Fibroblast of skin of left quadriceps (primary cell): ENCODE data around the gene NARF.

Experiments
- DNase-seq, 2 experiments: peaks; one replicate each; pipeline ENCODE4 v3.0.0-alpha.2; 2013; ENCODE audit warnings: low read depth in 2 of 2

Gene NARF

DNA sequence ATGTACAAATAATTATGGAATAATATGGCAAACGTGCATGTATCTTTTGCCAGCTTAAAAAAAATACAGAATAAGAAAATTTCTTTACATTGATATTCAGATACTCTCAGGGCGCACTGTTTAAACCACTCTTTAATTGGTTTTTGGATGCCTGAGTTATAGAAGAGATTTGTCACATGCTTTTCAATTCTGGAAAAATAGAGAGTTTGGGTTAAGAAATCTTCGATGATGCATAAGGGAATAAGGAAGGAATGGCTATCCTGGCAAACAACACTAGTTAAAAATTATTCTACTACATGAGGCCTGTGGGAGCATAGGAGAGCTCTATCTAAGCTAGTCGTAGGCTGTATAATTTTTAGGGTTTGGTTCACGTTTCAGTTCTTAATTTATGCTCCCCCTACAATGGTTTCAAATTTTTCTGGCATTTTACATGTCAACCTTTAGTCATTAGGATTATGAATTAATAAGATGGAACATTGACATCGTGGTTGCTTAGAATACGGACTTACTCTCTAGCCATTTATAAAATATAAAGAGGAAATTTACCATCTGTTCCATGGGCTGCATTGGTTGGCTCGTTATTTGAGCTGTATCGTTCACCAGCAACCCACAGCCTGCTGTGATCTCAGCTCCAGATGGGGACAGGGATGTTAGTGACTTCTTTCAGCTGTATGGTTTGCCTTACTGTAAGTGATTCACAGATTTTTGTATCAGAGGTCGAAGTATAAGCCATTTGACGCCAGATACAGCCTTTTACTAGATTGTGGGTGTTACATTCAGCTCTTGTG is 15.9 kb downstream of the NARF start:
- no peak for DNase-seq

DNA sequence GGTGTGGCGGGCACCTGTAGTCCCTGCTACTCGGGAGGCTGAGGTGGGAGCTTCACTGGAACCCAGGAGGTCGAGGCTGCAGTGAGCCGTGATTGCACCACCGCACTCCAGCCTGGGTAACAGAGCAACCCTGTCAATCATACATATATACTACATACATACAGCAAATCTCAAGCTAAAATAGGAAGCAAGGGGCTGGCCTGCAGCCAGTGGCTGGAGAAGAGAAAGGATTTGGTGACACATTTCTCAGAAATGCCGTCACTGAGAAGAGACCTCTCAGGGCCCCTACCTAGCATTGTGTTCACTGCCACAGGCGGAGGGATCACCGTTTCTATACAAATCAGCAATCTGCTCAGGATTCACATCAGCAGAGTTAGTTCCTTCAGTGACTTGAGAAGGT is 16.9 kb downstream of the NARF start:
- no peak for DNase-seq

DNA sequence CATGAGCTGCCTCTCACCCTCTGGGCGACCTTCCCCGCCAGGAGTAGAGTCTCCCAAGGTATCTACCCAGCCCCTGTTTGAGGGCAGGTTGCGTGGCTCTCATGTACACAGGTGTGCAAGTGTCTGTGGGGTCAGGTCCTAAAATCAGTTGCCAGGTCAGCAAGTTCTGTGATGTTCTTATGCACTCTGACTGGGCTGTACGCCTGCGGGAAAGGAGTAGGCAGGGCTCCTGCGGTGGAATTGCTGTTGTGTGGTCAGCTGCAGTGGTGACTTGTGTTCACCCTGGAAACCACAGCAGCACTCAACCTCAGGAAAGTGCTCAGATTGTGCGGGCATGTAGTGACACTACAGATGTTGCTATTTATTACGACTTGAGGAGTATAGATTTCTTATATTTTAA is 19.4 kb downstream of the NARF start:
- no peak for DNase-seq

DNA sequence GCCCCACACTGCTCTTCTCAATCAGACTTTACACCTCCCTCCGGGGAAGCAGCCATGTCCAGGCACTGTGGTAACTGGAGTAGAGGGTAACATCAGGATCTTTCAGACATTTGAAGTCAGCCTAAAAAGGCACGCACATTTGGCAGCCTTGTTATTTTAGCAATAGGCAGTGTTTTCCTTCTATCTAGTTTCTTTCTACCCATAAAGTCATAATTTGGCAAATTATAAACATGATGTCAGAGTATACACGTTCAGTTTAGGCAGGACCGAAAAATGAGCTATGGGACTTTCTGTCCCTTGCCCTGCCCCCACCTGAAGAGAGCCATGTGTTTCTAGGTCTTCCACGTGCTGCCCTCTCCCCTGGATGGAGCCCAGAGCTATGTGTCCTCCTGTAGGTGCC is 21.1 kb downstream of the NARF start:
- DNase-seq: no peak

DNA sequence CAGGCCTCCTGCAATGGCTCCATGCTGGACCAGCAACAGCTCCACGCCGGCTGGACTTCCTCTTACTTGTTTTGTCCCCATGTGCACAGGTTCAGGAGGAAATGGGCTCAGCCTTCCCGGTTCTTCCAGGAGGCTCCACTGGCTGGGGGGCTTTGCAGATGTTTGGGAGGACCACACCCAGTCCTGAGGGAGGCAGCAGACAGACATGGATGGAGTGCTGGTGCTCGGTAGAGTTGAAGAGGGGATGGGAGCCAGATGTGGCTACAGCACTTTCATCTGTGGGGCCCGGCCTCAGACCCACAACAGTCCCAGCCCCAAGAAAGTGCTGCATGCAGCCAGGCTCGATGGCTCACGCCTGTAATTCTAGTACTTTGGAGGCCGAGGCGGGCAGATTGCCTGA is 21.8 kb downstream of the NARF start:
- DNase-seq: no peak

DNA sequence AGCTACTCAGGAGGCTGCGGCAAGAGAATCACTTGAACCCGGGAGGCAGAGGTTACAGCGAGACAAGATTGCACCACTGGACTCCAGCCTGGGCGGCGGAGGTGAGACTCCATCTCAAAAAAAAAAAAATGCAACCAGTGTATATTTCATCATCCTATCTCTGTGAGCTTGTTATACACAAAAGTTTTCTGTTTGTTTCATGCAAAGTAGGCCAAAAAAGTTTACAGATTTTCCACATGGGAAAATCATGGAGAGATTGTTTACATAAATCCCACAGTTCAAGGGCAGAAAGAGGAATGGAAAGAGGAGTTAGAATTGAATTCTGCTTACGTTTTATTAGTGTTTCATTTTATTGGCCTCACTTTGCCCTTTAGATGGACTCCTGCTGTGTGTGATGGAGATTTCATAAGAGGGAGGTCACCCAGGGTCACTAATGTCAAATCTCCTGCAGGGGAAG is 24.7 kb downstream of the NARF start:
- DNase-seq: no peak

DNA sequence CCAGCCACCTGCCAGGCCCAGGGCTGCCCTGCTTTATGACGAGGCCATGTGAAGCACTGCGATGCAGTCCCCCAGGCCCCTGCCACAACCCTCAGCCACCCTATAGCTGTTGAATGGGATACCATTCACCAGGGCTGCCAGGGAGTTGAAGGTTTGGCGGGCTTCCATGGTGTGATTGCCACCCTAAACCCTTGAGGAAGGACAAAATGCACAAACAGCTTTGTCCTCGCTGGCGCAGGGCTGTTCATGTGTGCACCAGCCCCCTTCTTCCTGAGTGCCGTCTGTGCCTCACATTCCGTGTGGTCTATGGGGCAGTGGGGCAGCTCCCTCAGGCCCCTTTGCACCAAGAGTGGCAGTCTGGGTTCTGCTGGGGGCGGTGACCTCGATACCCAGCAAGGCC is 25.3 kb downstream of the NARF start:
- DNase-seq: no peak

GRCh38 chr17:82486231-82487094 is 27.9 kb downstream of the NARF start:
- DNase-seq: no peak

GRCh38 chr17:82487910-82488309 is 29.4 kb downstream of the NARF start:
- DNase-seq: no peak

GRCh38 chr17:82489117-82489516 is 30.6 kb downstream of the NARF start:
- no peak for DNase-seq

DNA sequence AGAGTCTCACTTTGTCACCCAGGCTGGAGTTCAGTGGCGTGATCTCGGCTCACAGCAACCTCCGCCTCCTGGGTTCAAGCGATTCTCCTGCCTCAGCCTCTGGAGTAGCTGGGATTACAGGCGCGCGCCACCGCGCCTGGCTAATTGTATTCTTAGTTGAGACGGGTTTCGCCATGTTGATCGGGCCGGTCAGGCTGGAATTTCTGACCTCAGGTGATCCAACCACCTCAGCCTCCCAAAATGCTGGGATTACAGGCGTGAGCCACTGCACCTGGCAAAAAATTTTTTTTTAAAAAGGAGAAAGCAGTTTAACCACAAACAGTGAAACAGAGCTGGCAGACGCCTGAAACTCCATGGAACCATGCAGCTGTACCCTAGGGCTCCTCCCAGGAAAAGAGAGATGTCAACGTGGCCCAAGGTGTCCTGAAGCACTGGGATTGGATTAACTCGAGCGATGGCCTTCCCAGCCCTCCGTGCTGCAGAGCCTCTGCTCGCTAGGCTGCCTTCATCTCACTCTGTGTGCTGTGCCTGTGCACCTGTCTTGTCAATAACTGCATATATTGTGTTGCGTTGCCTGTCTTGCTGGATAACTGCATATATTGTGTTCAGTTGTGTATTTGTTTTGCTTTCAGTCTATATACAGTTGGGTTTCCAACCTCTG is 31.4 kb downstream of the NARF start:
- DNase-seq: no peak

GRCh38 chr17:82490512-82491195 is 32.1 kb downstream of the NARF start:
- DNase-seq: no peak

- DNase-seq: no peak
Observed at GRCh38 chr17:82491196-82491530, 32.6 kb downstream of the NARF start.

GRCh38 chr17:82491533-82491932 is 33.0 kb downstream of the NARF start:
- no peak for DNase-seq

DNA sequence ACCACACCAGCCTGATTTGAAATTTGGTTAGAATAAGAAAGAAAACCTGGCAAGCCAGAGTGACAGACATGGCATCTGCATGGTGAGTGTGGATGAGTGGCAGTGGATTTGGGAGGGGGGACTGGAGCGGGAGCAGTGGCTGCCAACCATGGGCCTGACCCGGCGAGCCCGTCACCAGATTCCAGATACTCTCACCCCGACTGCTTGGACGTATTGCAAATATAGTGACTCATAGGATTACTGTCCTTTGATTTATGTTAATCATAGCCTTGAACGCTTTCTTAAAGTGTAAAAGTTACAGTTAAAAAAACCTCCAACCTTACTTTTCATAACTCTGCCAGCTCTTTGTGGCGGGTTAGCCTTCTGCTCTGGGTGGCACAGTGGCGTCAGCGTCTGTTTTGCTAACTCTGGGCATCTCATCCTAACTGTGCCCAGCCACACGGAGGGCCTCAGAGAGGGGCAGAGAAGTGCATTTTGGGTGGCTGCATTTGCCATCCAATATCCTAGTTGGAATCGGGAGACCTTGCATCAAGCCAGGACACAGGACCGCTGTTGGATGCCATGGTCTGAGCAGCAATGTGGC is 34.2 kb downstream of the NARF start:
- DNase-seq: no peak

DNA sequence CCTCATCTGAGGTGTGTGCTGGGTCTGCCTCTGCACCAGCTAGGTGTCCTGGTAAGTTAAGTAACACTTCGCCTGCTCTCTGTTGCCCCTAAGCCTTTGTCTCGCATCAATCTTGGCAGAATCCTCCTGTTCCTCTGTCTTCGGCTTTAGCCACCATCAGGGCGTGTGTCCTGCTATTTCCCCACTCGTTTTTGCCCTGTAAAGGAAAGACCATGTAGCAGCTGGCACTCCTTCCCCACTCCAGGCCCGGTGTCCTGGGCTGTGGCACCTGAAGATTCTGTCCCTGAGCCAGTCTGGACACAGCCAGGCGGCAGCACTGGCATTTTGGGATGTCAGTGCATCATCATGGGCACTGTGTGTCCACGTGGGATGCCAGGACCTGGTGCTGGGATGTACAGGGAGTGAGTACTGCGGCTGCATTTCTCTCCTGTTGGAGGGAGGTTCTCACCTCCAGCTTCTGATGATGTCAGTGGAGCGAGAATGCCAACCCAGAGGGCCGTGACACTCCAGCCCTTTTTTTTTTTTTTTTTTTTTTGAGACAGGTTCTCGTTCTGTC is 34.8 kb downstream of the NARF start:
- no peak for DNase-seq

- peak; percentile 91 to 92 for DNase-seq
Observed at GRCh38 chr17:82494236-82495055, 35.9 kb downstream of the NARF start.

DNA sequence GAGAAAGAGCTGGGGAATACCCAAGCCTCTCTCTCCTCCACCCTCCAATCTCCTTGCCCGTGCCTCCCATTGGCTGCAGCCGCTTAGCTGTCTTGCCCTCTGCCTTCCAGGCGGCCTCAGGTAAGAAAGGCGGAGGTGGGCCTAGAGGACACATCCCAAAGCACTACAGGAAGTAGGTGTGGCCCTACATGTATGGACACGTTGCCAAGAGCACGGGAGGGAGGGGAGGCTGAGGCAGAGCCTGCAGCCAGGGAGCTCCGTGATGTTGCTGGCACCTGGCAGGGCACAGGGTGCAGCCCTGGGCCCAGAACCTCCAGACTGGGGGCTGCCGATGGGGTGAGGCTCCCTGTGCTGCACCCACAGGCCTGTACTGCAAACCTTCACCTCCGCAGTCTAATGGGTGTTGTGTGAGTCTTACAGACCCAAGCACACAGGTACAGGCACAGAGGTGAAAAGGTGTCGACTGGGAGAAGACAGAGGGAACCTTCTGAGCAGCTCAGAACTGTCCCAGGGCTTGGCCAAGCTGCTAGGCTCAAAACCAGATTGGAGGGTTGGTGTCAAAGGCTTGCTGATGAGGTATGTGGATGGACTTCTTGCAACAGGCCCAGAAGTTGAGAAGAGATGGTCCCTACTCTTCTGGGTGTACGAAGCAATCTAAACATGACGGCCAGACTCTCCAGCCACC is 37.4 kb downstream of the NARF start:
- DNase-seq: no peak

DNA sequence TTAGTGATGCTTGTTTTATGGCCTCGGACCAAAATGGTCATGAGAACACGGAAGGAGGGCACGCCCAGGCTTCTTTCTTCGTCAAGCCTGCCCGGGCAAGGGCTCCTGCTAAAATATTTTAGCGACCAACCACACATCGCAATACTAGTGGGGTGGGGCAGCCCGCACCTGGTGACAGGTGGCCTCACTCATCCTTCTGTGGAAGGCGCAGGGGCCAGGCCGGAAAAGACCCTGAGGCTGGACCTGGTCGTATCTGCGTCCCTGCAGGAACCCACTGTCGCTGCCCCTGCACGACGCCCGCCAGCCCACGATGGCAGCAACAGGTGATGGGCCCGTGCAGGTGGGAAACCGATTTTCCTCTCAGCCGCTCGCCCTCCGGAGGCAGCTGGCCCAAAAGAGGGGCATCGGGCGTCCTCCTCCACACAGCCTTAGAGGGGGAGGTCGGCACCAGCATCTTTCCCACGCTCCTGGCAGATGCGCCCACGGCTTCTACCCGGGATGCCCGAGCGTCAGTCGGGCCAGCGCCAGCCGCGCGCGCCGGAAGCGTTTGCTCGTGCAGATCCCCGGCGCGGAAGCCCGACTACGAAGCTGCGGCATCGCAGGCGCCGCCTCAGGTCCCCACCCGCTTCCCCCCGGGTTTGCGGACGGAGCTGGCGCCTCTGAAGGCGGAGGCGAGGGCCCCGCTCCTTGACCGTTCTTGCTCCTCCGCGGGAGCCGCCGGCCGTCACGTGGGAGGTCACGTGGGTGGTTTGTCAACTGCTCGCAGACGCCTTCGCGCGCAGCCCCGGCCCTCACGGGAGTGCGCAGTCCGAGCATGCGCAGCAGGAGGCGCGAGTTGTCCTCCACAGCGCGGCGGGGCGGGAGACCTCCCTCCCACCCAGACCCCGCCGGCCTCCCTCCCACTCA is 38.2 kb downstream of the NARF start:
- DNase-seq: peak; percentile 79 to 81
